HG03354 (cell line): ENCODE measurements around the gene OBSCN.

Experiments used
- ATAC-seq: cut with Tn5 transposase; IDR thresholded peaks from one replicate; pipeline ENCODE4 v1.9.1; 2021; ENCODE audit warnings: mild to moderate bottlenecking; ENCODE audit not compliant: unreplicated experiment, poor library complexity, severe bottlenecking

OBSCN gene

GRCh38 chr1:228368801-228369607, 161.2 kb downstream of the OBSCN start:
- ATAC-seq = no peak

GRCh38 chr1:228369608-228370438, 162.0 kb downstream of the OBSCN start:
- no peak for ATAC-seq

- ATAC-seq = no peak
Measured at GRCh38 chr1:228370439-228370940, 162.6 kb downstream of the OBSCN start.

GRCh38 chr1:228370941-228371740, 163.3 kb downstream of the OBSCN start:
- ATAC-seq = no peak

- ATAC-seq = no peak
Measured at GRCh38 chr1:228371741-228372182, 163.9 kb downstream of the OBSCN start.

- no peak for ATAC-seq
Measured at GRCh38 chr1:228372183-228373003, 164.5 kb downstream of the OBSCN start.

GRCh38 chr1:228373004-228373680, 165.3 kb downstream of the OBSCN start:
- no peak for ATAC-seq

- ATAC-seq = no peak
Measured at GRCh38 chr1:228373681-228374571, 166.1 kb downstream of the OBSCN start.

GRCh38 chr1:228374711-228375577, 167.1 kb downstream of the OBSCN start:
- ATAC-seq = no peak

GRCh38 chr1:228375578-228376261, 167.9 kb downstream of the OBSCN start:
- no peak for ATAC-seq

GRCh38 chr1:228376262-228376628, 168.4 kb downstream of the OBSCN start:
- no peak for ATAC-seq

- no peak for ATAC-seq
Measured at GRCh38 chr1:228376651-228377631, 169.1 kb downstream of the OBSCN start.

- no peak for ATAC-seq
Measured at GRCh38 chr1:228377664-228378089, 169.8 kb downstream of the OBSCN start.

GRCh38 chr1:228378090-228378872, 170.4 kb downstream of the OBSCN start:
- ATAC-seq = no peak
